HEK293T (cell line): ENCODE data around the gene CAP2.
A peak's percentile ranks its signal among the peaks of the same experiment; 100 is the strongest.
"Not testable (repeated sequence)": the region's sequence is repeated elsewhere in the genome, so short reads cannot be mapped to it uniquely, and the experiment has no call there.

Experiments used
- CTCF ChIA-PET: fragments of 350-600 bp; formaldehyde crosslinking; extraction: SDS; loops from one replicate; lab custom pipeline; 2021; ENCODE audit warnings: antibody characterized with exemption, inconsistent platforms; lab: Yijun Ruan, JAX
- POLR2A ChIA-PET: fragments of 350-600 bp; formaldehyde crosslinking; extraction: SDS; loops from one replicate; lab custom pipeline; 2020; ENCODE audit warnings: antibody characterized with exemption, inconsistent platforms; lab: Yijun Ruan, JAX
- DNase-seq: peaks from one replicate; pipeline ENCODE4 v3.0.0; 2012; ENCODE audit warnings: mixed read lengths; ENCODE audit errors: extremely low spot score
- ARNT ChIP-seq: fragments of 450-650 bp; IDR thresholded peaks from 2 replicates; pipeline ENCODE4 v1.6.1; 2017; ENCODE audit warnings: mild to moderate bottlenecking
- BHLHE40 ChIP-seq: fragments of 450-650 bp; IDR thresholded peaks from 2 replicates; pipeline ENCODE4 v1.6.1; 2016; ENCODE audit warnings: mild to moderate bottlenecking, moderate library complexity, borderline replicate concordance
- CTBP1 ChIP-seq: fragments of 450-650 bp; IDR thresholded peaks from 2 replicates; pipeline ENCODE4 v1.6.1; 2016; ENCODE audit warnings: borderline replicate concordance
- ELF4 ChIP-seq: fragments of 450-650 bp; IDR thresholded peaks from 2 replicates; pipeline ENCODE4 v1.6.1; 2017; ENCODE audit warnings: antibody characterized with exemption
- FOXA1 ChIP-seq: fragments of 450-650 bp; IDR thresholded peaks from 2 replicates; pipeline ENCODE4 v1.6.1; 2016; ENCODE audit warnings: mild to moderate bottlenecking
- FOXK2 ChIP-seq: fragments of 450-650 bp; IDR thresholded peaks from 2 replicates; pipeline ENCODE4 v1.6.1; 2016; ENCODE audit warnings: mild to moderate bottlenecking
- FOXM1 ChIP-seq: fragments of 450-650 bp; IDR thresholded peaks from 2 replicates; pipeline ENCODE4 v1.6.1; 2017; ENCODE audit warnings: mild to moderate bottlenecking, borderline replicate concordance
- HDGF ChIP-seq: fragments of 450-650 bp; IDR thresholded peaks from 2 replicates; pipeline ENCODE4 v1.6.1; 2017; ENCODE audit warnings: antibody characterized with exemption, borderline replicate concordance
- L3MBTL2 ChIP-seq: fragments of 450-650 bp; conservative IDR thresholded peaks from 2 replicates; pipeline ENCODE4 v1.6.1; 2016; ENCODE audit warnings: mild to moderate bottlenecking
- LEF1 ChIP-seq: fragments of 450-650 bp; IDR thresholded peaks from 2 replicates; pipeline ENCODE4 v1.6.1; 2017; ENCODE audit warnings: mild to moderate bottlenecking, borderline replicate concordance
- NFRKB ChIP-seq: fragments of 450-650 bp; IDR thresholded peaks from 2 replicates; pipeline ENCODE4 v1.6.1; 2016; ENCODE audit warnings: mild to moderate bottlenecking, moderate library complexity
- SP1 ChIP-seq: fragments of 450-650 bp; IDR thresholded peaks from 2 replicates; pipeline ENCODE4 v1.6.1; 2017
- SUZ12 ChIP-seq: fragments of 450-650 bp; IDR thresholded peaks from 2 replicates; pipeline ENCODE4 v1.6.1; 2016; ENCODE audit warnings: mild to moderate bottlenecking
- TARDBP ChIP-seq: fragments of 450-650 bp; IDR thresholded peaks from 2 replicates; pipeline ENCODE4 v1.6.1; 2016
- ZNF384 ChIP-seq: fragments of 450-650 bp; IDR thresholded peaks from 2 replicates; pipeline ENCODE4 v1.6.1; 2016
- TF ChIP-seq, protein P1 (sequence below): fragments of 450-650 bp; IDR thresholded peaks from 2 replicates; pipeline ENCODE4 v1.6.1; 2016

The CAP2 gene

DNA sequence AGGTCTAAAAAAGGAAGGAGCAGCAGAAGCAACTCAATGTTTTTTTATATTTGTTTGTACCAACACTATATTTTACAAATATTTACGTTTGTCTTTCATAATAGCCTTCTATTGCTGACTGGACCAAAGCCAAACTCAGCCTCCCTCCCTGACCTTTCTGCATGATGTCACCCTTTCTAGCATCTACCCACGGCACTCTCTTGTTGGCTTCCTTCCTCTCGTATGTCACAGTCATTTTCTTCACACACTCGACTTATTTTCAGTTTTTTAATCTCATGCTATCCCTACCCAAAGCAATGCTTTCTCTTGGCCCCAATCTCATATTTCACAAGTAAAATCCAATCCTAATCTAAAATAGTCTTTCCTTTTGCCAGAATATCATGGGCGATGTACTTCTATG is 190.4 kb downstream of the CAP2 start:
- DNase-seq, result no peak
- no peak for TF ChIP-seq LEF1
- TF ChIP-seq ARNT, result no peak
- no peak for TF ChIP-seq FOXA1
- no peak for TF ChIP-seq FOXM1
- TF ChIP-seq TARDBP, result no peak
- no peak for TF ChIP-seq CTBP1
- TF ChIP-seq HDGF, result no peak
- TF ChIP-seq ELF4, result no peak
- TF ChIP-seq SUZ12, result no peak
- TF ChIP-seq, protein P1, sequence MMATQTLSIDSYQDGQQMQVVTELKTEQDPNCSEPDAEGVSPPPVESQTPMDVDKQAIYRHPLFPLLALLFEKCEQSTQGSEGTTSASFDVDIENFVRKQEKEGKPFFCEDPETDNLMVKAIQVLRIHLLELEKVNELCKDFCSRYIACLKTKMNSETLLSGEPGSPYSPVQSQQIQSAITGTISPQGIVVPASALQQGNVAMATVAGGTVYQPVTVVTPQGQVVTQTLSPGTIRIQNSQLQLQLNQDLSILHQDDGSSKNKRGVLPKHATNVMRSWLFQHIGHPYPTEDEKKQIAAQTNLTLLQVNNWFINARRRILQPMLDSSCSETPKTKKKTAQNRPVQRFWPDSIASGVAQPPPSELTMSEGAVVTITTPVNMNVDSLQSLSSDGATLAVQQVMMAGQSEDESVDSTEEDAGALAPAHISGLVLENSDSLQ, result no peak
- no peak for TF ChIP-seq BHLHE40
- TF ChIP-seq SP1, result no peak
- TF ChIP-seq FOXK2, result no peak
- no peak for TF ChIP-seq ZNF384
- TF ChIP-seq L3MBTL2, result no peak
- CTCF ChIA-PET, result interaction anchor here (0.6 to 1.1 kb wide), 11 partner anchors 26 to 1633 kb away, joined by 3 to 6 read pairs (median 3); partner anchors contain the start of gene CAP2
- POLR2A ChIA-PET, result no interaction called here

DNA sequence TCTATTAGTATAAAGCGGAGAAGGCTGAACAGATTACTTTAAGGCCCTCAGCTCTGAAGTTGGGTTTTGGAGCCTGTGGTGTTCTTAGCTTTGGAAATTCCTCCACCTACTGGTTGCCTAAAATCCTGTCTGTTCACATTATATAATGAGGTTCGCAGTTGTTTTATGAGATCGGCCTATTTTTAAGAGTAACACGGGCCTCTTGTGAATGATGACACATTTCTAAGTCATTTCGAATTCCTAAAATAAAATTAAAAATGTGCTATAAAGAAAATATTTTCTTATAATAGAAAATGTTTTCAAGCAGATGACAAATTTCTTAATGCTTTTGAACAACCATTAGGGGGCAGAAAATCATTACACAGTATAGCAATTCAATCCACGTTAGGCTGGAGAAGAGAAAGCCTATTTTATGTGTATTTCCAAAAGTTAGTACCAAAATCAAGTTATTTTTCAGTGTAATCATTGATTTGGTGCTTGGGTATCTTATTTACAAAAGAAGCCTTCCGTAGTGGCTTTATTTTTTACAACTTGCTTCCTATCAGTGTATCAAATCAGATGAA is 190.9 kb downstream of the CAP2 start:
- TF ChIP-seq NFRKB, result no peak
- ChIA-PET POLR2A (no interaction called here), CTCF (interaction anchor here (0.6 to 1.1 kb wide), 11 partner anchors 25 to 1634 kb away, joined by 3 to 6 read pairs (median 3); partner anchors contain the start of gene CAP2)
- DNase-seq, result peak; percentile 59

DNA sequence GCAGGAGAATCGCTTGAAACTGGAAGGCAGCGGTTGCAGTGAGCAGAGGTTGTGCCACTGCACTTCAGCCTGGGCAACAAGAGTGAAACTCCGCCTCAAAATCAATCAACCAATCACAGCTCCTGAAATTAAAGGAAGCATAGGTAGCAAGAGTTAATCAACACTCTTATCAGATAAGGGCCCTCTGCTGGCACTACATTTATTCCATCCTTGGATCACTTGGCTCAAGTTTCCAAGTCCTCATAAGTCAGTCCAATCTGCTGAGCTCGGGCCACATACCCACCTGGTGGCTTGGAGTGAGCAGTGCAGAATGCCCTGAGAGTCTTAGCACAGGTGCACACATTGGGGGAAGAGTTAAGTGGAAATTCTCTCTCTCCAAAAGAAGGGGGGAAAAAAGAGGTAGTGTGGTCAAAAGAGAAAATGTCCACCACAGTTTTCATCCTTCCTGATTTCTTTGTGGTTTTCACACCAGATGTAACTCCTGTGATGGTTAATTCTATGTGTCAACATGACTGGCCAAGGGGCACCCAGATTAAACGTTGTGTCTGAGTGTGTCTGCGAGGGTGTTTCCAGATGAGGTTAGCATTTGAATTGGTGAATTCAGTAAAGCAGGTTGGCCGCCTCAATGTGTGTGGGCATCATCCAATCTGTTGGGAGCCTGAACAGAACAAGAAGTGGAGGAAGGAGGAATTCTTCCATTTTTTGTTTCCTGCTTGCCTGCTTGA is 192.5 kb downstream of the CAP2 start:
- peak; percentile 23 for DNase-seq
- TF ChIP-seq ZNF384, result no peak
- TF ChIP-seq BHLHE40, result no peak
- TF ChIP-seq HDGF, result no peak
- no peak for TF ChIP-seq SUZ12
- no peak for TF ChIP-seq FOXA1
- TF ChIP-seq FOXK2, result no peak
- CTCF ChIA-PET, result interaction anchor here (0.6 to 1.1 kb wide), 3 partner anchors 18 to 431 kb away, joined by 3 to 4 read pairs (median 3); no protein-coding TSS in a partner anchor
- POLR2A ChIA-PET, result no interaction called here

DNA sequence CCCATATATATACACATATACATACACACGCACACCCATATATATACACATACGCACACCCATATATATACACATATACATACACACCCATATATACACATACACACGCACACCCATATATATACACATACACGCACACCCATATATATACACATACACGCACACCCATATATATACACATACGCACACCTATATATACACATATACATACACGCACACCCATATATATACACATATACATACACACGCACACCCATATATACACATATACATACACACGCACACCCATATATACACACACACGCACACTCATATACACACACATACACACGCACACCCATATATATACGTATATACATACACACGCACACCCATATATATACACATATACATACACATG is 193.2 kb downstream of the CAP2 start:
- CTCF ChIA-PET, POLR2A ChIA-PET, DNase-seq: not testable (repeated sequence)

DNA sequence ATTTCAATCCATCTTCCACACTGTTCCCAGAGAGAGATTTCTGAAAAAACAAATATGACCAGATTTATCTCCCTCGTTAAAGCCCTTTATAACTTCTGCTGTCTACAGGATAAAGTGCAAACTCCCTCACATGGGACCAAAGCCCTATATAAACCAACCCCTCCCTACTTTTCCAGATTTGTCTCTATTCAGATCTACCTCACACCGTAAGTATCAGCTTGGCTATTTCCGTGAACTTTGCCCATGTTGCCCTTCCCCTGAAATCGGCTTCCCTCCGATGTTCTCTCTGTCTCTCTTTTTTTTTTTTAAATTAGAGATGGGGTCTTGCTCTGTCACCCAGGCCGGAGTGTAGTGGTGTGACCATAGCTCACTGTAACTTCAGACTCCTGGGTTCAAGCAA is 194.6 kb downstream of the CAP2 start:
- ChIA-PET POLR2A (no interaction called here), CTCF (interaction anchor here (0.6 kb wide), 1 partner anchor 230 kb away, joined by 3 read pairs; no protein-coding TSS in a partner anchor)
- DNase-seq, result no peak
- TF ChIP-seq CTBP1 (no peak), SP1 (no peak), BHLHE40 (no peak), FOXA1 (no peak), LEF1 (no peak), FOXK2 (no peak), FOXM1 (no peak), ELF4 (no peak), NFRKB (no peak), ARNT (no peak), SUZ12 (no peak), L3MBTL2 (no peak), ZNF384 (no peak), HDGF (no peak)
- TF ChIP-seq, protein P1, result no peak

DNA sequence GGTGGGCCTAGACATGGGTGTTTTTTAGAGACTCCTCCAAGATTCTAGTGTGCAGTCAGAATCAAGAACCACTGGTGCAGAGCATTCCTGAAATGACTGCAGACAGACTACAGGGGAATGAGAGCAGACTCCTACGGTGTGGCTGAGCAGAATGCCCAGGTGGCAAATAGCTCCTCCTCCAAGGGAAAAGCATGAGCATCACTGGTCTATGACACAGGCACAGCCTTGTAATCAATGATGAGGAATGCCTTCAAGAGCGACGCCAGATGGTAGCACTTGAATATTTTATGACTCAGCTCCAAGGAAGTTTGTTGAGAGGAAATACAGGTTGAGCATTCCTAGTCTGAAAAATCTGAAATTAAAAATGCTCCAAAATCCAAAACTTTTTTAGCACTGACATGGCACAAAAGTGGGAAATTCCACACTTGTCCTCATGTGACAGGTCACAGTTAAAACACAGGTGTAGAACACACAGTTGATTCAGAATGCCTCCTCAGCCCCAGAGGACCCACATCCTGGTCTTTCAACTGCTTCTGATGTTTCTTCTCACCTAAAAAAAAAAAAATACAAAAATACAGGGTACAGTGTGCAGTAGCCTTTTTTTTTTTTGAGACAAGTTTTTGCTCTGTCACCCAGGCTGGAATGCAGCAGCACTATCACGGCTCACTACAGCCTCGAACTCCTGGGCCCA is 196.2 kb downstream of the CAP2 start:
- ChIA-PET CTCF (interaction anchor here (0.7 kb wide), 1 partner anchor 523 kb away, joined by 3 read pairs; no protein-coding TSS in a partner anchor), POLR2A (interaction anchor here (1.3 kb wide), 1 partner anchor 10 kb away, joined by 4 read pairs; the partner anchor contains the start of gene FAM8A1)
- DNase-seq, result no peak
- TF ChIP-seq LEF1 (no peak), SUZ12 (no peak), BHLHE40 (no peak), FOXM1 (no peak), FOXK2 (no peak), FOXA1 (no peak), HDGF (no peak)

DNA sequence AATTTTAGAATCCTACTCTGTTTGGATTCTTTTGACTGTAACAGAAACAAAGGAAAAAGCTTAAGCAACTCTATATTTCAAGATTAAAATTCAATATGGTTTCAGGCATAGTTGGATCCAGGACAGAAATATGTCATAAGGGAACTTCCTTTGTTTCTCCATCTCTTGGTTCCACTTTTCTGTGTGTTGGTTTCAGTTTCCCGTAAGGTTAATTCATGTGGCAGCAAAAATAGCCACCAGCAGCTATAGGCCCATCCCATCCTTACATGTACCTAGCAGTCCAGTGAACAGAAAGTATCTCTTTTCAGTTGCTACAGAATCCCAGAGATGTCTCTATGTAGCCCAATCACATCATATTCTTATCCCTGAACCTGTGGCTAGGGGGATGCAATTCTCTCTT is 197.9 kb downstream of the CAP2 start:
- CTCF ChIA-PET, result no interaction called here
- no peak for DNase-seq
- POLR2A ChIA-PET, result no interaction called here
- TF ChIP-seq FOXA1, result no peak
- no peak for TF ChIP-seq TARDBP
- no peak for TF ChIP-seq CTBP1
- TF ChIP-seq, protein P1, result no peak
- no peak for TF ChIP-seq SP1
- TF ChIP-seq ELF4, result no peak
- TF ChIP-seq FOXM1, result no peak
- TF ChIP-seq HDGF, result no peak
- no peak for TF ChIP-seq L3MBTL2
- no peak for TF ChIP-seq LEF1
- TF ChIP-seq SUZ12, result no peak
- no peak for TF ChIP-seq ZNF384
- no peak for TF ChIP-seq FOXK2
- TF ChIP-seq NFRKB, result no peak
